Right ventricle myocardium inferior (tissue), 1 donor: Measurements from ENCODE around the gene CAMTA1. TPM values are rescaled to one million over a fixed set of nuclear protein-coding genes. Genes with fewer than 3 reads are reported as not detected.

Source experiments
- ATAC-seq: fragments of 200-7000 bp; cut with Tn5 transposase; one replicate; pipeline ENCODE4 v1.9.1; 2020; ENCODE audit warnings: mild to moderate bottlenecking, moderate library complexity
- DNase-seq: peaks from one replicate; pipeline ENCODE4 v3.0.0; 2021; ENCODE audit errors: missing footprints
- intact Hi-C: fragments of 100-400 bp; cut with DNase I; formaldehyde crosslinking; loops from one replicate; pipeline ENCODE4 v1.11.0; 2022
- total RNA-seq: library from RNA; stranded (reverse); fragmentation: NEBNext Ultra II Directional; extraction: Animal tissue kit (Norgen Biotek cat#: 25700); gene quantifications from one replicate; pipeline ENCODE4 v1.2.1, GENCODE V29; 2021
- donor health status: DM: no; HTN: yes; CAD: no; lungs with severe emphysema.

The CAMTA1 gene
- total RNA-seq, 1 donor from 2014 or later, result 159 TPM

DNA sequence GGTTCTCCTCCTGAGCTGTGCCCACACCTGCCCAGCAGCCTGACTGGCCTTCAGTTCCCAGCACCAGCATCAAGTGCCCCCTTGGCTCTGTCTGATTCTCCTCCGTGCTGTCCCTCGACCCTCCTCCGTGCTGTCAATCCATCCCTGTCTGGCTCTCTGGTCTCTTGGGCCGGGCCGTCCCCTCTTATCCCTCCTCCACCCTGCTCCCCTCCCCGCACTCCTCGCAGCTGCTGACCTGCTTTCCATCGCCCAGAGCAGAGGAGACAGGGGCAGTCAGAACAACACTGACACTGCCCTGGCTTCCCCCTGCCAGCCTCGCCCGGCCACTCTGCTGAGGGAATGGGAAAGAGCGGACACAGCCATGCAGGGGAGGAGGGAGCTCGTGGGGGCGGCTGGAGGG lies 267.4 kb downstream of the CAMTA1 start:
- ATAC-seq (no peak), DNase-seq (no peak)
- intact Hi-C loops, result no loop called here

DNA sequence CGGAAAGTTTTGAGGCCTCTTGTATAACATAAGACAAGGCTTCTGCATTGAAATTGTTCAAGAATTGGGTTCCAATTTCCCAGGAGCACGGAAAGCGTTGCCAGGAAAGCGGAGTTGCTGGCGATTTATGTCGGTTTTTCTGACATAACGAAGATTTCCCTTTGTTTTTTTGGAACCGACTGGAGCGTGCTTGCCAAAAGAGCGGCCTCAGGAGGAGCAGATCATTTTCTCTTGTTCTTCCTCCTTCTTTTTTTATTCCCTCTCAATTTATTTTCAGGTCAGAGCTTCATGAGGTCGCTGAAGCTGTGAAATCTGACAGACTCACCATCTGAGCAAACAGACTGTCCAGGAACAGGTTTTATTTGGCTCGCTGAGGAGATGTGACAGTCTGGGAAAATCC lies 275.5 kb downstream of the CAMTA1 start:
- intact Hi-C loops, result no loop called here
- ATAC-seq (no peak), DNase-seq (no peak)

DNA sequence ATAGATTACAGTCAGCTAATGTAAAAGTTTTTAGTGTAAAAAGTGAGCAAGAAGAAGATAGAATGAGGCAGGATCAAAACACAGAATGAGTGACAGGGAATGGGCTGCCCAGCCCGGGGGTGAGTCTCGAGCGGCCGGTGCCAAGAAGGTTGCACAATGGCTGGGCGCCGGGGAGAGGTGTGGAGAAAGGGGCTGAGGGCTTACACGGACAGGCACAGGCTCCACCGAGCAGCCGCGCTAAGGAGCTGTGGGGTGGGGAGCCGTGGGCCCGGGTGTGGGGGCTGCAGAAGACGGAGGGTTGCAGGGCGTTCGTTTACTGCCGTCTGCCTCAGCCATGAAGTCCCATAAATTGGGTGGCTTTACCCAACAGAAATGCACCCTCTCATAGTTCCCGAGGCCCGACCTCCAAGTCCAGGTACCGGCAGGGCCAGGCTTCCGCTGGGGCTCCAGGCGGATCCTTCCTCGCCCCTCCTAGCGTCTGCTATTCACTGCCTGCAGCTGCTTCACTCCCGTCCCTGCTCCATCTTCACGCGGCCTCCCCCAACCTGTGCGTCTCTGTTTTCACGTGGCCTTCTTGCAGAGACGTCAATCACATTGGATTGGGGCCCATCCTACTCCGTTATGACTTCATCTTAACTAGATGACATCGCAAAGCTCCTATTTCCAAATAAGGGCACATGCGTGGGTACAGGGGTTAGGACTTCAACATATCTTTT lies 277.2 kb downstream of the CAMTA1 start:
- ATAC-seq (no peak), DNase-seq (no peak)
- intact Hi-C loops, result no loop called here

DNA sequence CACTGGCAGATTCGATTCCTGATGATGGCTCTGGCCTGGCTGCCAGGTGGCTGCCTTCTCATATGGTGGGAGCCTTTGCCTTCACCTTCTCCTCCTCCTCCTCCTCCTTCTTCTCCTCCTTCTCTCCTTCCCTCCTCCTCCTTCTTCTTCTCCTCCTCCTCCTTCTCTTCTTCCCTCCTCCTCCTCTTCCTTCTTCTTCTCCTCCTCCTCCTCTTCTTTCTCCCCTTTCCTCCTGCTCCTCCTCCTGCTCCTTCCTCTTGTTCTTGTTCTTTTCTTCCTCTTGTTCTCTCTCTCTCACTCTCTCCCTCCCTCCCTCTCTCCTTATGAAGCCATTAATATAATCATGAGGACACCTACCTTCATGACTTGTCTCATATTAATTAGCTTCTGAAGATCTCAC lies 278.7 kb downstream of the CAMTA1 start:
- intact Hi-C loops, result no loop called here
- DNase-seq, result no peak

DNA sequence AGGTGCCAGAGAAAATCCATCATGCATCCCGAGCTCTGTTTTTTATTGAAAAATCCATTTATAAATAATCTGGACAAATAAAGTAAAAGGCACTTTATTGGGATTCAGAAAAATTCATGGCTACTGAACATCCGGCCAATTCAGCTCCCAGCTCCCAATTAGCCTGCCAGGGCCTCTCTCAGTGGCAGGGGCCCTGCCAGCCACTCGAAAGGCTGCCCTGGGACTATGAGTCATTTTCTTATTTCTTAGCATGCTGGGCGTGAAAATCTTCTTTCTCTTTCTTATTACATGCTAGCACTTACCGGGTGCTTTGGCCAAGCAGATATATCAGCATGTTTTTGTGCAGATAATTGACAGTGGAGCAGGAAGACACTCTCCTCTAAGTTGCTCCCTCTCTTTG lies 283.3 kb downstream of the CAMTA1 start:
- intact Hi-C loops, result no loop called here
- DNase-seq, result no peak
- ATAC-seq, result no peak

More for the DNA sequence above, 278.7 kb downstream of the CAMTA1 start:
- ATAC-seq, result no peak

DNA sequence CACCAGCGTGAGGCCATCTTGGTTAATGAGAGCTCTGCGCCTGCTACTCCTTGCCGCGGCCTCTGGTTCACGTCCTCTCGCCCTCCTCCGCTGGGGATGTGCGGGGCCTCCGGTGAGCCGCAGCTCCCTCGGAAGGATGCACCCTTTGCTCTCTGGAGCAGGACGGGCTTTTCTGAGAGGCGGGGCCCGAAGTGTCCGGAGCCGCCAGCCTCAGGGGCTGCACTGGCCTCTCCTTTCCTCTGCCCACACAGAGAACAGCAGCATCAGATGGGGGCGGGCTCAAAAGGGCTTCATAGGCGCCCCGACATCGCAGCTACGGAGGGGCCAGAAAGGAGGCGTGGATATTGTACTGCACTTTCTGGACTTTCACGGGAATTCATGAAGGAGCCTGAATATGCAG lies 284.7 kb downstream of the CAMTA1 start:
- DNase-seq (no peak), ATAC-seq (no peak)
- intact Hi-C loops, result loop anchor here (2.0 to 10.0 kb wide), 4 partner anchors 71 to 348 kb away; no protein-coding TSS in a partner anchor

DNA sequence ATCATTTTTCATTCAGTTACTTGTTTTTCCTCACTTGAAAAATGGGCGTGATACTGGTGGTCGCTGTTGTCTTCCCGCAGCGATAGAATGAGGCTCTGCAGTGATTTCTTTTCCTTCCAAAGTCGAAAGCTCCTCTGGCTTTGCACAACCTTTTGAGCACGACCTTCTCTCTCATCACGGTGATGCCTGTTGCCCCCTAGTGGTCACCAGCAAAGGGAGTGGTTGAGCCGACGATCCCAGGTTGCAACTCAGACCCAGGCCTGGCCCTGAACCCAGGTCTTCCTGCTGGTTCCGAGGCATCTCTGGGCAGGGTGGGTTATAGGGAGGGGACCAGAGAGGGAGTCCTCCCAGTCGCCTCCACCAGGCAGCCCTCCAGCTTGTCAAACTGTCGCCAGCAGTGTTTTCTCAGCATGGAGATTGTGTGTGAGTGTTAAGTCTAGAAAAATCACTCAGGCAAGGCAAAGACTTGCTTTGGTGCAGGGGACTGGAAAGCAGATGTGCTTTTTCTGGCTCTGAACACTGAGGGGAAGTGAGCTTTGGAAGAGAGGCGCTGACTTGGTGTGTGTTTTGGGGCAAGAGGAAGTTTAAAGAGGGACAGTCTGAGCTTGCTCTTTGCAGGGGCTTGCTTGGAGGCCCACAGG lies 285.3 kb downstream of the CAMTA1 start:
- DNase-seq, result no peak
- intact Hi-C loops, result loop anchor here (2.0 to 10.0 kb wide), 4 partner anchors 72 to 348 kb away; no protein-coding TSS in a partner anchor
- peak; percentile 73 for ATAC-seq

DNA sequence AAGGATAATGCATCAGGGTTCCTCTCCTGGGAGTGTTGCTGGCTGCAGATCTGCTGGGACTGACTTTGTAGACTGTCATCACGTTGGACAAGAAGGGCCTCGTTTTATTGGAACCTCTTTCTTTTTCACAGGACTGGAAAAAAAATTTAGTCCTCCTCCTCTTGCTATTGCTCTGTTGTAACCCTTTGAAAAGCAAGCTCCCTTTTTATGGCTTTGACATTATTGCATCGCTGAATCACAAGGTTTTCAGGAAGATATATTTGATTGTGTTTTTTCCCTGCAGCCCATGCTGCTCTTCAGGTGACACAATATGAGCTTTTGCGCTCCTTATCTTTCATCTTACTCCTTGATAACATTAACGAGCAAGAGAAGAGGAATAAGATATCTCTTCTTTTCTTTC lies 290.9 kb downstream of the CAMTA1 start:
- intact Hi-C loops, result loop anchor here (10.0 kb wide), 1 partner anchor 129 kb away; no protein-coding TSS in a partner anchor
- ATAC-seq, result no peak
- DNase-seq, result no peak

DNA sequence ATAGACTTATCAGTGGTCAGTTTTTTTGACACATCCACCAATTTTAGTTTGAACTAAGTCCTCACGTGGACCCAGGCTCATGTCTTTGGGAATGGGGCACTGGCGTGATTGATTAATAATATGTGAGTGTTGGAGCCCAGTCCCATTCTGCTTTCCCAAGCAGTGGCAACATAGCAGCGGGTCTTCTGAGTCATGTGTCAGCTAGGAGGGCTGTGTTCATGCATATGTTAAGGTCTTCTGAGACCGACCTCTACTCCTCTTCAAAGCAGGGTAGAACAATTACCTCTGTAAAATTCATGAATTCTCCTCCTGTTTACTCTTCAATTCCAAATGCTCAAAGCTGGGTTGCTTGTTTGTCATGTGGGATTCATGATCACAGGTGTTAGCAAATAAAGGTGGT lies 291.3 kb downstream of the CAMTA1 start:
- intact Hi-C loops, result loop anchor here (10.0 kb wide), 1 partner anchor 128 kb away; no protein-coding TSS in a partner anchor
- DNase-seq, result no peak
- ATAC-seq, result no peak

DNA sequence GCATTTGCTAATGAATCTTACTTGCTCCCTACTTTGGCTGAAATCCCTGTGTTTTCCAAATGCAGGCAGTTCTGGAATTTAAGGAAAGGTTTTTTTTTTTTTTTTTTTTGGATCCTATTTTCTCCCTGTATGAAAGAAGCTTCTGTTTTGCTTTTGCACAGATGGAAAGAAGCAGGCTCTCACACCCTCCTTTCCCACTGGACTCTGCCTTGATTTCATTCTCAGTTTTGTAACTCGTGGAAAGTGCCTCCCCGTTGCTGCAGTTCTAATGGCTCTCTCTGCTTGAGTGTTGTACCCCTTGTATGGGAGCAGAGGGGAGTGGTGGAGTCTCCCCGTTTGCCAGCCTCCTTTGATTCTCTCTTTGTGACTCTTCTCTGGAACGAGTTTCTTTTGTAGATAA lies 291.9 kb downstream of the CAMTA1 start:
- intact Hi-C loops, result loop anchor here (10.0 kb wide), 1 partner anchor 128 kb away; no protein-coding TSS in a partner anchor
- DNase-seq, result no peak
- no peak for ATAC-seq

DNA sequence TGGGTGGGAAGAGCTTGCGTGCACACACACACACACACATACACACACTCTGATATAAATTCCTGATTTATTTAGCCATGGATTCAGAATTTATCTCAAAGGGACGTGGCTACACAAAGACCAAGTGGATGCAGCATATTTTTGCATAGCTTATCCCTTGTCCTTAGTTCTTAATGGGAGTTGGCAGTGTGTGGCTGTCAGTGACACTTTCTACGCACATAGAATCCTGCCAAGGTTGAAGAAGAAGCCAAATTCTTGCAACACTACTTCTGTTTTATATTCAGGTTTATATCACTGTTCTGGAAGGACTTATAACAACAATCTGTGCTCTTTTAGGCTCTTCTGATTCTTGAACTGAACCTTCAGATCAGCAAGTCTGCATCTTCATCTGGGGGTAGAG lies 292.7 kb downstream of the CAMTA1 start:
- no peak for DNase-seq
- intact Hi-C loops, result loop anchor here (10.0 kb wide), 1 partner anchor 127 kb away; no protein-coding TSS in a partner anchor
- ATAC-seq, result no peak

DNA sequence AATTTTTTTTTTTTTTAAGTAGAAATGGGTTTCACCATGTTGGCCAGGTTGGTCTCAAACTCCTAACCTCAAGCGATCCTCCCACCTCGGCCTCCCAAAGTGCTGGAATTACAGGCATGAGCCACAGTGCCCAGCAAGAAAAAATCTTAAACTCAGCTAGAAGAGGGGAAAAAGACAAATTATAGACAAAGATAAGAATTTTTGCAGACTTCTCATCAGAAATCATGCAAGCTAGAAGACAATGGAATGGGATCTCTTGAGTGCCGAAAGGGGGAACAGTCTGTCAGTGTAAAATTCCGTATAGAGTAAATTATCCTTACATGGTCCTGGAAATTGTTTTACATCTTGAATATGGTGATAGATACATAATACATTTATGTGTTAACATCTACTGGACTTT lies 294.4 kb downstream of the CAMTA1 start:
- ATAC-seq, result no peak

DNA sequence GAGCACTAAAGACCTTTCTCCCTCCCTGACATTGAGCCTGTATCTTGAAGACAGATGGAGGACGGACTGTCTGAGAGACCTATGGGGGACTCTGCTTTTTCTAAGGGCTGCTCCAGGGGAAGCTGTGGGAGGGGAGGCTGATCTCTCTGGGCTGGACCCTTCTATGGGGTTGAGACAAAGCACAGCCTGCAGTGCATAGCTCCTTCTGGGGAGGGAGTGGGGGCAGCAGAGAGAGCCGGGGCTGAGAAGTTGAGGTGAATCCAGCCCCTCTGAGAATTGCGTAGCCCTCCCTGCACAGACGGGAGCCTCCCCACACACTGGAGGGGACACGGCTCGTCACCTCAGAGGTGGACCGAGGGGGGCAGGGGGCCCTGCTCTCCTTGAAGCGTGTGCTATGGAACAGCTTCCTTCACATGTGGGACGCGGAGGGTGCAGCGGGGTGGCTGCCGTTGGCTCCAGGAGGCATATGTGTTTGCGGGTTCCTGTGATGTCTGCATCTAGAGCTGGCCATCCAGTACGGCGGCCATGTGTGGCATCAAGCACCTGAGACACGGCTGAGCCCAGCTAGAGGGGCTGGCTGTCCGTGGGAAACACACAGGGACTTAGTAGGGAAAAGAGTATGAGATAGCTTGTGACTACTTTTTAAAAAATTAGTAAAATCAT lies 299.1 kb downstream of the CAMTA1 start:
- ATAC-seq (no peak), DNase-seq (peak; percentile 68)
- intact Hi-C loops, result no loop called here

More for the DNA sequence above, 294.4 kb downstream of the CAMTA1 start:
- intact Hi-C loops, result loop anchor here (10.0 kb wide), 1 partner anchor 125 kb away; no protein-coding TSS in a partner anchor
- no peak for DNase-seq

DNA sequence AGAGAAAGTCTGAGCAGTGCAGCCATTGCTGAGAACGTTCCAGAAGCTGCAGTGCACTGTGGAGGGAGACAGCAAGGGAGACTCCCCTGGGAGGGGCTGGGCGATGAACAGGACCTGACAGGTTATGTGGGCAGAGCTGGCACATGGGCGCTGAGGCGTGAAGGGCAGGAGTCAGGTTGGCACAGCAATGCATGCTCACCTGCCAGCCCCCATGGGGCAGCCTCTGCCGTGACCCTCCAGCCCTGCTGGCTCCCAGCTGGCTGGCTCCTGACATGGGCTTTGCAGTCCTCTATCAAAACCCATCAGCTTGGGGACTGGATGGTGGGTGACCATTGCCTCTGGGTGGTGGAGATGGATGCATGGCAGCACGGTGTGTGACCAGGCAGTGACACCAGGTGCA lies 300.3 kb downstream of the CAMTA1 start:
- DNase-seq (no peak), ATAC-seq (no peak)
- intact Hi-C loops, result no loop called here

DNA sequence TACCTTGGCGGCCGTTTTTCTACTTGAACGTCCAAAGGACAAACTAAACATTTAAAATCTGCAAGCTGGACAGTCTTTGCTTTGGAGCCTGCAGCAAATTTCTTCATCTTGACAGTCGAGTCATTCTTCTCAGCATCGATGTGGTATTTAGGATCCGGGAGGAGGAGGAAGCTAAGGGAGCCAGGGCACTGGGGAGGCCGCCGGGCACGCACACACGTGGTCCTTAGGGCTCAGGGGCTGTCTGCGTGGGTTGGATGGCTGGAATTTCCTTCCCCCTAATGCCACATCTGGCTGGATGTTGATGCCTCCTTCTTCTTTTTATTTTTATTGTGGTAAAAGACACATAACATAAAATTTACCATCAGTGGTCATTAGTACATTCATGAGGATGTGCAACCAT lies 300.9 kb downstream of the CAMTA1 start:
- intact Hi-C loops, result no loop called here
- DNase-seq (no peak), ATAC-seq (no peak)

DNA sequence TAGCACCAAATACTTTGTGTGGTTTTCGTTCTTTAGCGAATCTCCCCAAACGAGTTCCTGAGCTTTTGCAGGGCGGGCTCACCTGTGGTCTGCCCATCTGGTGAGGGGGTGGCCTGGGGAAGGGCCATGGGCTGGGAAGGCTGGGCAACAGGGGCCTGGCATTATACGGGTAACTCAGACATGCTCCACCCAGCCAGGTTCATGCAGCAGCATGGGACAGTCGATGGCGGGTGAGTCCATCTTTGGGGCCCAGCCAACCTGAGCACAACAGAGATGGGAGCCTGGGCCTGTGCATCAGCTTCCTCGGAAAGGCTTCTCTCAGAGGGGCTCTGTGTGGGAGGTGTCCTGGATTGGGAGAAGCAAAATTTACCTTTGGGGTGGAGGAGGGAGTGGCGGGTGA lies 302.6 kb downstream of the CAMTA1 start:
- intact Hi-C loops, result no loop called here
- ATAC-seq (no peak), DNase-seq (no peak)

DNA sequence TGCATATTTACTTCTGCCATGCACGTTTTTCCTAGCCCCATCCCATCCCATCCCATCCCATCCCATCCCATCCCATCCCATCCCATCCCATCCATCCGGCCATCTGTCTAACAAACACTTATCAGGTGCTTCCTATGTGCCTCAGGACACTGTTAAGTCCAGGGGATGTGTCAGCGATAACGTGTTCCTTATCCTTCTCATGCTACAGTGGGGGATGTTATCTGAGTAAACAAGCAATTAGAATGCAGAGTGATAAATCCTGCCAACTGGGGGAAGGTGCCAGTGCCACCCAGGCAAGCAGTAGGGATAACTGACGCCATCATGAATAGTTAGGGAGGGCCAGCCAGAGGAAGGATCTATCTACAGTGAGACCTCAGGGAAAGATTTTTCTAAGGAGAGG lies 304.2 kb downstream of the CAMTA1 start:
- DNase-seq (no peak), ATAC-seq (no peak)
- intact Hi-C loops, result no loop called here

DNA sequence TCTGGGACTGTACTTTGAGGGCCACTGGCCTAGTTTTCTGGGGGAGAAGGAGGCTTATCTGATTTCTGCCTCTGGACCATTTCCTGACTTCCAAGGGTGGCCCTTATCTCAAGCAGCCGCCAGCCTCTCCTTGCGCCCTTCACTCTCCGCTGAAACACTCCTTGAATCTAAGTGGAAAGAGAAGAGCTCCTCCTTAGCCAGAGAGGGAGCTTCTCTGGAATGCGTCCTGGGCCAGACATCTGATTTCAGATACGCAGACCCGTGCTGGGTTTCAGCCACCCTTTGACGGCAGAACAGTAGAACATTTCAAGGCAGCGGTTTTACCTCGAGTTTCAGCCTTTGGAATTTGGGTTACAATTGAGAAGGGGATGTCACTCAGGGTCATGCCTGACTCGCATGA lies 308.0 kb downstream of the CAMTA1 start:
- intact Hi-C loops, result no loop called here
- ATAC-seq, result no peak
- DNase-seq, result no peak

DNA sequence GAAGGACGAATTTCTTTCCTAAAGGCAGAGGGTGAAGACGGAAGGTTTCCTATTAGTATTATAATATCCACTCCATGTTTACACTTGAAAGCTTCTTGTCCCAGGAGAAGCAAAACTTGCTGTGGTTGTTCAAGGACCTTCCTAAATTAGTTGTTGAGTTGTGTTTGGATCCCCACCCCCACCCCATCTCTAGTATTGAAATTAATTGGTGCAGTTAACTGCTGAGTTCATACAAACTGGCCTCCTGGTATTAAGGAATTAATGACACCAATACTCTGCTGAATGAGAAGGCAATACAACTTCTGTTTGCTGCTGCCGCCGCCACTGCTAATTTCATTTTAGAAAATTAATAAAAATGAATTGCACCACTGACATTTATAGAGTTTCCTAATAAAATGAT lies 308.8 kb downstream of the CAMTA1 start:
- no peak for ATAC-seq
- intact Hi-C loops, result no loop called here
- no peak for DNase-seq

DNA sequence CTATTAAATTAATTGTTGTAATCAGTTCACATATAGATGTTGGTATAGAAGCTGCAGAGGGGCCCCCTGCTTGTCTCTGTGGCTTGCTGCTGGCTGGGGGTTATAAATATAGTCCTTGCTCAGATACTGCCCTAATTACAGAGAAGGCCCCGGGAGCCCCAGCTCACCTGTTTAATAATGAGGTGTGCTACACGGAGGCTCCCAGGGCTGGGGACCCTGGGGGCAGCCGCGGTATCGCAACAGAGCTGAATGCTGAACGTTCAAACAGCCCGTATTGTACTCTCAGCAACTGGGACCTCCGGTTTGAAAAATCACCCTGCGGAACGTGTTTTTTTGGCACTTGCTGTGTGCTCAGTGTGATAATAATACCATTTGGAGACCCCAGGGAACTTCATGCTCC lies 309.3 kb downstream of the CAMTA1 start:
- intact Hi-C loops, result no loop called here
- ATAC-seq, result no peak
- no peak for DNase-seq
